Activated CD4-positive, alpha-beta memory T cell treated with anti-CD3 and anti-CD28 coated beads, Interleukin-2, amount 10 ng/mL, durations not matched to agents 7 days and 5 days (primary cell): Measurements from ENCODE around the gene USP44. TPM values are rescaled to one million over a fixed set of nuclear protein-coding genes. Genes with fewer than 3 reads are reported as not detected.

Experiments used
- total RNA-seq, 2 experiments: library from RNA; stranded (reverse); gene quantifications; one replicate each; pipeline ENCODE4 v1.2.3, GENCODE V29; 2021

The USP44 gene
- total RNA-seq, 2 experiments from 2014 or later: 0.88 to 1.5 TPM

Other genes with a start within 250 kb of the USP44 start
- 10 to 100 TPM; 66.1 to 71.5 TPM for gene METAP2, start 77.3 kb downstream of the USP44 start, total RNA-seq
- gene NTN4, start 239.3 kb upstream of the USP44 start, total RNA-seq: under 1 TPM; 0.25 to 0.63 TPM